Esophagus squamous epithelium (tissue), 4 donors: ENCODE results near the gene ARF1.

ENCODE experiments used
- POLR2A ChIP-seq, 4 donors: fragments of 450-650 bp; IDR thresholded peaks; one replicate each; pipeline ENCODE4 v1.6.1; 2017; ENCODE audit warnings: antibody characterized with exemption in 4 of 4, mild to moderate bottlenecking in 4 of 4, moderate library complexity in 3 of 4
- TF ChIP-seq, protein P1 (sequence below), 6 experiments: fragments of 450-650 bp in 4 of 6; fragments of 200-600 bp in 2 of 6; sonication (generic) in 2 of 6; IDR thresholded peaks; one replicate each; pipeline ENCODE4 v1.5.1; 2016 to 2019; ENCODE audit warnings: antibody characterized with exemption in 6 of 6, mild to moderate bottlenecking in 4 of 6, moderate library complexity in 4 of 6

DNA sequence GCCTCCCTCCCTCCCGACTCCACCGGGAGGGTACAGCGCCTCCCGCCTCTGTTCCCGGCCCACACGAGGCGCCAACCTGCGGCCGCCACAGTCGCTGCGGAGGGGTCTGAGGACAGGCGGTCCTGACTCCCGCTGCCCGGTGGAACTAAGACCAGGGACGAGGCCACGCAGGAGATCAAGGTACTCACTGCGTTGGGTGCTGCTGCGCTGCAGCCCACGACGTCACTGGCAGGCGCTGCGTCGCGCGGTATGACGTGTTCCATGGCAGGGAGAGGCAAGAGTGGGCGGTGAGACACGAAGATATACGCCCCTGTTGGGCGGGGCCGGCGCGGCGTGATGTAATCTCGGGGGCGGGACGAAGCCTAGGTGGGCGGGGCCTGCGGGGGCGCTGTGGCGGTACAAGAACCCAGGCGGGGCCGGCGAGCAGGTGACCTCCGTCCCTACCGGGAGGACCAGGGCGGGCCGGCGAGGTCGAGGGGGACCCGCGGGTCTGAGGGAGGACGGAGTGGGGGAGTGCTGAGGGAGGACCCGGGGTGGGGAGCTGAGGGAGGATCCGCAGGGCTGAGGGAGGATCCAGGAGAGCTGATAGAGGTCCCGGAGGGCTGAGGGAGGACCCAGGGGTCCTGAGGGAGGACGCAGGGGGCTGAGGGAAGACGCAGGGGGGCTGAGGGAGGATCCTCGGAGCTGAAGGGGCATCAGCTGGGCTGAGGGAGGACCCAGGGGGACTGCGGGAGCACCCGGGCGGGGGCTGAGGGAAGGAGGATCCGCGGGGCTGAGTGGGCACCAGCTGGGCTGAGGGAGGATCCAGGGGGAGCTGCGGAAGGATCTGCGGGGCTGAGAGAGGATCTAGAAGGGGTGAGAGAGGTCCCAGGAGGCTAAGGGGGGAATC is 26.8 kb downstream of the ARF1 start, which contains the start of gene MRPL55:
- TF ChIP-seq, protein P1, sequence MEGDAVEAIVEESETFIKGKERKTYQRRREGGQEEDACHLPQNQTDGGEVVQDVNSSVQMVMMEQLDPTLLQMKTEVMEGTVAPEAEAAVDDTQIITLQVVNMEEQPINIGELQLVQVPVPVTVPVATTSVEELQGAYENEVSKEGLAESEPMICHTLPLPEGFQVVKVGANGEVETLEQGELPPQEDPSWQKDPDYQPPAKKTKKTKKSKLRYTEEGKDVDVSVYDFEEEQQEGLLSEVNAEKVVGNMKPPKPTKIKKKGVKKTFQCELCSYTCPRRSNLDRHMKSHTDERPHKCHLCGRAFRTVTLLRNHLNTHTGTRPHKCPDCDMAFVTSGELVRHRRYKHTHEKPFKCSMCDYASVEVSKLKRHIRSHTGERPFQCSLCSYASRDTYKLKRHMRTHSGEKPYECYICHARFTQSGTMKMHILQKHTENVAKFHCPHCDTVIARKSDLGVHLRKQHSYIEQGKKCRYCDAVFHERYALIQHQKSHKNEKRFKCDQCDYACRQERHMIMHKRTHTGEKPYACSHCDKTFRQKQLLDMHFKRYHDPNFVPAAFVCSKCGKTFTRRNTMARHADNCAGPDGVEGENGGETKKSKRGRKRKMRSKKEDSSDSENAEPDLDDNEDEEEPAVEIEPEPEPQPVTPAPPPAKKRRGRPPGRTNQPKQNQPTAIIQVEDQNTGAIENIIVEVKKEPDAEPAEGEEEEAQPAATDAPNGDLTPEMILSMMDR (IDR thresholded peaks at IDR 0.05), result peak in 2 of 6 experiments; percentile 5 to 45
- peak in 3 of 4 donors; percentile 87 to 97 (median 87) for TF ChIP-seq POLR2A (IDR thresholded peaks at IDR 0.05)
